NCI-H2196 (cell line): Measurements from ENCODE around the gene TSPAN32.

Experiments used
- DNase-seq: peaks from one replicate; lab custom pipeline; 2025; ENCODE audit not compliant: unreplicated experiment; lab: John Stamatoyannopoulos, UW

Gene TSPAN32

GRCh38 chr11:2266586-2267305 lies 35.1 kb upstream of the TSPAN32 start:
- DNase-seq: no peak

GRCh38 chr11:2267306-2267850 lies 34.4 kb upstream of the TSPAN32 start:
- DNase-seq: no peak

GRCh38 chr11:2267851-2268728 lies 33.7 kb upstream of the TSPAN32 start:
- peak; percentile 3 for DNase-seq

- peak; percentile 81 for DNase-seq
Measured at GRCh38 chr11:2268729-2269600, 32.8 kb upstream of the TSPAN32 start.

GRCh38 chr11:2269601-2270321 lies 32.1 kb upstream of the TSPAN32 start:
- peak; percentile 85 for DNase-seq

GRCh38 chr11:2270322-2271076 lies 31.3 kb upstream of the TSPAN32 start, which contains the start of gene ASCL2:
Gene ASCL2 (minus strand): TSS chr11:2270588. CDS start chr11:2270332, 256 bp downstream.
- no peak for DNase-seq

GRCh38 chr11:2271077-2271326 lies 30.8 kb upstream of the TSPAN32 start:
- no peak for DNase-seq

- no peak for DNase-seq
Measured at GRCh38 chr11:2271327-2272227, 30.2 kb upstream of the TSPAN32 start.

- DNase-seq: no peak
Measured at GRCh38 chr11:2272228-2272945, 29.4 kb upstream of the TSPAN32 start.

GRCh38 chr11:2272946-2273280 lies 28.9 kb upstream of the TSPAN32 start:
- no peak for DNase-seq

- DNase-seq: no peak
Measured at GRCh38 chr11:2273311-2273710, 28.5 kb upstream of the TSPAN32 start.

- DNase-seq: no peak
Measured at GRCh38 chr11:2273771-2274170, 28.0 kb upstream of the TSPAN32 start.

- DNase-seq: no peak
Measured at GRCh38 chr11:2275334-2276279, 26.2 kb upstream of the TSPAN32 start.

GRCh38 chr11:2276280-2277007 lies 25.4 kb upstream of the TSPAN32 start:
- no peak for DNase-seq

GRCh38 chr11:2277008-2277346 lies 24.8 kb upstream of the TSPAN32 start:
- DNase-seq: no peak

- no peak for DNase-seq
Measured at GRCh38 chr11:2277933-2278523, 23.8 kb upstream of the TSPAN32 start.
